ENCODE results near the gene MRPL58. TPM values are rescaled to one million over a fixed set of nuclear protein-coding genes. Genes with fewer than 3 reads are reported as not detected.
A peak's percentile ranks its signal among the peaks of the same experiment; 100 is the strongest.

The MRPL58 gene
- total and polyA plus RNA-seq, 10 of the 15 experiments (the other 5 are each of a cell fraction or from before 2014, with no cell fraction given) = 23.0 to 64.3 (median 51.9) TPM

DNA sequence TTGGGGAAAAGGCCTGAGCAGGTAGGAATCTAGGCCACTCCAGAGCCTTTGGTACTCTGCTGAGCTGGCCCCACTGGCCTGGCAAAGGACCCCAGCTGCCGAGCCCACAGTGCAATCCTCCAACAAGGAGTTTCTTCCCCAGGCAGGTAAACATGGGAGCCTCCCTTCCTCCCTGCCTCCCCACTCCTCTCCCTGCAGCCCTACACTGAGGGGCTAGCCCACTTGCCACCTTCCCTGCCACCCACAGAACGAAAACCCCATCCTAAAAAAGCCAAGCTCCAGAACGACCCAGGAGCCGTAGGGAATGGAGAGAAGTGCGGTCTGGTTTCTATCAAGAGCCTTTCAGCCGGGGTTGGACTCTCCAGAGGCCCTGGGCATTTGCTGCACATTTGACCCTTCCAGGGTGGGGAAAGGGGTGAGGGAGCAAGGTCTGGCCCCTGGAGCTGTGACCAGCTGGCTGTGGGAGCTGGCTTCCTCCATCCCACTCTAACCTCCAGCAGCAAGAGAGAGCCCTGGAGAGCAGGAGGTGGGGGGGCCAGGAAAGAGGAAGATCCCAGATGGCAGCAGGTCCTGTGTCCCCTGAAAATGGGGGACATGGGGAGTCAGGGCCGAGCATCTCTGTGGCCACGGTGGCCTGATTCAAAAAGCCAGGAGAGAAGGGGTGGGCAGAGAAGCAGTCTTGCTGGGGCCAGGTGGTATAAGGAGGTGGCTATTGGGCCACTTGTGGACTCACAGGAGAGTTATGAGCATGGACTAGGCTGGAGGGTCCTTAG lies 41.2 kb upstream of the MRPL58 start:
- FAIRE-seq (no peak), DNase-seq (ENCODE audit: low read depth, low spot score) (no peak), ATAC-seq (no peak)
- Histone ChIP-seq H3K27me3 (replicated peaks in 1 of 2; ENCODE audit: control insufficient read depth in 2 of 2, insufficient read depth in 2 of 2, low read length in 1 of 2) (peaks cover 7 to 11% of the 10 kb centered on the region in 2 experiments; a peak in 3 of 4 replicates), H3K27ac (ENCODE audit: control insufficient read depth, insufficient read depth) (no peak overlapping the region), H3K9ac (ENCODE audit: control insufficient read depth, insufficient read depth, low read length) (no peak overlapping the region), H3K4me1 (ENCODE audit: control insufficient read depth, insufficient read depth, low read length) (no peaks in the 10 kb centered on the region), H3K4me3 (no peak overlapping the region), H3K36me3 (ENCODE audit: control insufficient read depth in 2 of 2, insufficient read depth in 2 of 2, low read length in 1 of 2) (no peaks in the 10 kb centered on the region), H3K79me2 (ENCODE audit: control insufficient read depth, insufficient read depth, low read length) (no peaks in the 10 kb centered on the region), H2AFZ (ENCODE audit: control insufficient read depth, low read depth, low read length) (no peak overlapping the region), H4K20me1 (ENCODE audit: control insufficient read depth, insufficient read depth) (no peaks in the 10 kb centered on the region), H3K9me3 (replicated peaks; ENCODE audit: control insufficient read depth, insufficient read depth, low read length) (no peaks in the 10 kb centered on the region), H3K4me2 (ENCODE audit: control insufficient read depth, insufficient read depth) (no peak overlapping the region)
- ChIA-PET POLR2A (interaction anchor here (0.5 to 1.5 kb wide), 2 partner anchors 12 to 43 kb away, joined by 3 read pairs; no protein-coding TSS in a partner anchor), SMC1A (ENCODE audit: uncharacterized antibody, unreplicated experiment) (interaction anchor here (0.6 kb wide), 1 partner anchor 60 kb away, joined by 3 read pairs; no protein-coding TSS in a partner anchor), CTCF (interaction anchor here (12.7 kb wide), 1 partner anchor 9 kb away, joined by 92 read pairs; no protein-coding TSS in a partner anchor), RAD21 (ENCODE audit: unreplicated experiment) (interaction anchor here (0.5 to 1.6 kb wide), 2 partner anchors 10 to 140 kb away, joined by 3 to 6 read pairs; no protein-coding TSS in a partner anchor)
- intact Hi-C loops (cut with micrococcal nuclease; ENCODE audit: unreplicated experiment) (no loop called here), in situ Hi-C loops (cut with MboI) (no loop called here)
- no TSS peak for BruUV-seq (replicated peaks)
- no peak for TF ChIP-seq IRF4 (IDR thresholded peaks at IDR 0.05; ENCODE audit: low read depth, low read length)
- TF ChIP-seq NR2F1 (conservative IDR thresholded peaks at IDR 0.05) = no peak
- TF ChIP-seq ZZZ3 (IDR thresholded peaks at IDR 0.05; ENCODE audit: control insufficient read depth, insufficient read length, low read depth) = no peak
- no peak for TF ChIP-seq CBFB (IDR thresholded peaks at IDR 0.05; ENCODE audit: low read depth)
- no peak for TF ChIP-seq CHD2 (IDR thresholded peaks at IDR 0.05; ENCODE audit: borderline replicate concordance, low read depth, low read length)
- TF ChIP-seq RUNX3 (IDR thresholded peaks at IDR 0.05; ENCODE audit: low read length) = no peak
- 56% methylated on average over 8 of the region's 8 CpGs for whole genome bisulfite sequencing (ENCODE audit: insufficient coverage, insufficient replicate concordance, low lambda C conversion rate, missing lambda C conversion rate)

DNA sequence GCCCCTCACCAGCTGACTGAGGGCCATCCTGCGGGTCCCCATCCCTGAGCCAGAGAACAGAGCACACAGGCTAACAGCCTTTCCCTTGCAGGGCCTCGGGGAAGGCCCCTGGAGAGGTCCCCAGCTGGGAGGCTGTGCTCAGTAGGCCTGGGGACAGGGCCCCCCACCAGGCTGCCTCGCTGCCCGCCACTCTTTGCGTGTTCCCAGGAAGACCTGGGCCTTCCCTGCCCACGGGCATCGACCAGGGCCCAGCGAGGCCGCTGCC lies 40.7 kb upstream of the MRPL58 start:
- H3K4me3 ChIP-seq = no peak overlapping the region
- H3K4me1 ChIP-seq (ENCODE audit: control insufficient read depth, insufficient read depth, low read length) = no peaks in the 10 kb centered on the region
- no peaks in the 10 kb centered on the region for H3K79me2 ChIP-seq (ENCODE audit: control insufficient read depth, insufficient read depth, low read length)
- DNase-seq (ENCODE audit: low read depth, low spot score) (no peak), ATAC-seq (peak; percentile 18; the same call in 1 of the 3 replicates), FAIRE-seq (no peak)
- H3K4me2 ChIP-seq (ENCODE audit: control insufficient read depth, insufficient read depth) = no peak overlapping the region
- no peak overlapping the region for H3K9ac ChIP-seq (ENCODE audit: control insufficient read depth, insufficient read depth, low read length)
- ChIA-PET SMC1A (ENCODE audit: uncharacterized antibody, unreplicated experiment) (interaction anchor here (0.6 kb wide), 1 partner anchor 61 kb away, joined by 3 read pairs; no protein-coding TSS in a partner anchor), POLR2A (interaction anchor here (1.5 kb wide), 1 partner anchor 11 kb away, joined by 3 read pairs; no protein-coding TSS in a partner anchor), CTCF (interaction anchor here (12.7 kb wide), 1 partner anchor 9 kb away, joined by 92 read pairs; no protein-coding TSS in a partner anchor), RAD21 (ENCODE audit: unreplicated experiment) (interaction anchor here (1.6 kb wide), 1 partner anchor 11 kb away, joined by 6 read pairs; no protein-coding TSS in a partner anchor)
- no peaks in the 10 kb centered on the region for H3K36me3 ChIP-seq (ENCODE audit: control insufficient read depth in 2 of 2, insufficient read depth in 2 of 2, low read length in 1 of 2)
- no TSS peak for BruUV-seq (replicated peaks)
- H3K27me3 ChIP-seq (replicated peaks in 1 of 2; ENCODE audit: control insufficient read depth in 2 of 2, insufficient read depth in 2 of 2, low read length in 1 of 2) = peaks cover 7 to 11% of the 10 kb centered on the region in 2 experiments; a peak in 3 of 4 replicates
- H3K27ac ChIP-seq (ENCODE audit: control insufficient read depth, insufficient read depth) = no peak overlapping the region
- H2AFZ ChIP-seq (ENCODE audit: control insufficient read depth, low read depth, low read length) = no peak overlapping the region
- no peaks in the 10 kb centered on the region for H4K20me1 ChIP-seq (ENCODE audit: control insufficient read depth, insufficient read depth)
- in situ Hi-C loops (cut with MboI) = no loop called here
- WGBS (ENCODE audit: insufficient coverage, insufficient replicate concordance, low lambda C conversion rate, missing lambda C conversion rate) = 28% methylated on average over 9 of the region's 9 CpGs
- H3K9me3 ChIP-seq (replicated peaks; ENCODE audit: control insufficient read depth, insufficient read depth, low read length) = no peaks in the 10 kb centered on the region
- intact Hi-C loops (cut with micrococcal nuclease; ENCODE audit: unreplicated experiment) = no loop called here
- TF ChIP-seq, protein P1, sequence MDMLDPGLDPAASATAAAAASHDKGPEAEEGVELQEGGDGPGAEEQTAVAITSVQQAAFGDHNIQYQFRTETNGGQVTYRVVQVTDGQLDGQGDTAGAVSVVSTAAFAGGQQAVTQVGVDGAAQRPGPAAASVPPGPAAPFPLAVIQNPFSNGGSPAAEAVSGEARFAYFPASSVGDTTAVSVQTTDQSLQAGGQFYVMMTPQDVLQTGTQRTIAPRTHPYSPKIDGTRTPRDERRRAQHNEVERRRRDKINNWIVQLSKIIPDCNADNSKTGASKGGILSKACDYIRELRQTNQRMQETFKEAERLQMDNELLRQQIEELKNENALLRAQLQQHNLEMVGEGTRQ (IDR thresholded peaks at IDR 0.05; ENCODE audit: borderline replicate concordance, low read depth, low read length) = no peak
- TF ChIP-seq NFXL1 (IDR thresholded peaks at IDR 0.05; ENCODE audit: borderline replicate concordance) (no peak), MEF2B (IDR thresholded peaks at IDR 0.05; ENCODE audit: partially characterized antibody, poor library complexity, severe bottlenecking) (no peak), NR2C2 (IDR thresholded peaks at IDR 0.05; ENCODE audit: borderline replicate concordance, control insufficient read depth, insufficient read length, low read depth) (no peak), IKZF2 (IDR thresholded peaks at IDR 0.05) (no peak), CREB1 (IDR thresholded peaks at IDR 0.05; ENCODE audit: low read depth) (no peak), ZNF384 (IDR thresholded peaks at IDR 0.05; ENCODE audit: borderline replicate concordance, low read depth, low read length) (no peak)
- TF ChIP-seq, protein P2, sequence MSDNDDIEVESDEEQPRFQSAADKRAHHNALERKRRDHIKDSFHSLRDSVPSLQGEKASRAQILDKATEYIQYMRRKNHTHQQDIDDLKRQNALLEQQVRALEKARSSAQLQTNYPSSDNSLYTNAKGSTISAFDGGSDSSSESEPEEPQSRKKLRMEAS (IDR thresholded peaks at IDR 0.05; ENCODE audit: low read depth, low read length) = no peak

All from GM12878 (cell line).